Liver (tissue), 9 donors: Measurements from ENCODE around the gene TTC23. TPM values are rescaled to one million over a fixed set of nuclear protein-coding genes. Genes with fewer than 3 reads are reported as not detected.

Experiments
- DNase-seq: peaks from one replicate; pipeline ENCODE4 v3.0.0-alpha.2; 2017; ENCODE audit warnings: low spot score
- H3K27ac ChIP-seq, 2 donors: one replicate each; pipeline ENCODE4 v1.7.0; 2013; ENCODE audit warnings: inconsistent platforms in 2 of 2, low read length in 2 of 2, control low read depth in 1 of 2, low read depth in 1 of 2, mild to moderate bottlenecking in 1 of 2
- H3K27me3 ChIP-seq, 4 donors: one replicate each; pipeline versions ENCODE4 v1.6.1 to v1.7.0; 2013; ENCODE audit warnings: low read length in 3 of 4, inconsistent platforms in 1 of 4, mild to moderate bottlenecking in 1 of 4, moderate library complexity in 1 of 4; ENCODE audit not compliant: control insufficient read depth in 4 of 4, insufficient read depth in 4 of 4
- H3K36me3 ChIP-seq, 4 donors: one replicate each; pipeline versions ENCODE4 v1.6.1 to v1.7.0; 2013; ENCODE audit warnings: low read length in 3 of 4, mild to moderate bottlenecking in 3 of 4, low read depth in 1 of 4, moderate library complexity in 1 of 4; ENCODE audit not compliant: control insufficient read depth in 4 of 4, insufficient read depth in 3 of 4
- H3K4me1 ChIP-seq, 4 donors: one replicate each; pipeline versions ENCODE4 v1.6.1 to v1.7.0; 2013; ENCODE audit warnings: low read length in 3 of 4, mild to moderate bottlenecking in 3 of 4, moderate library complexity in 1 of 4; ENCODE audit not compliant: control insufficient read depth in 4 of 4, insufficient read depth in 4 of 4
- H3K4me3 ChIP-seq, 3 donors: one replicate each; pipeline versions ENCODE4 v1.6.1 to v1.7.0; 2013; ENCODE audit warnings: low read length in 3 of 3, control low read depth in 1 of 3, low read depth in 1 of 3, mild to moderate bottlenecking in 1 of 3
- H3K9ac ChIP-seq, 2 donors: one replicate each; pipeline ENCODE4 v1.7.0; 2013; ENCODE audit warnings: low read length in 2 of 2, mild to moderate bottlenecking in 2 of 2, moderate library complexity in 2 of 2, control low read depth in 1 of 2, low read depth in 1 of 2
- H3K9me3 ChIP-seq, 4 donors: one replicate each; pipeline versions ENCODE4 v1.6.1 to v1.7.0; 2013; ENCODE audit warnings: low read length in 3 of 4; ENCODE audit not compliant: control insufficient read depth in 4 of 4
- ATF3 ChIP-seq: IDR thresholded peaks from 2 replicates; pipeline ENCODE4 v1.6.1; 2016; ENCODE audit warnings: antibody characterized with exemption
- CTCF ChIP-seq: fragments of 150-350 bp; IDR thresholded peaks from 2 replicates; pipeline ENCODE4 v1.5.1; 2017; ENCODE audit warnings: improper control_type of control experiment, low read depth, low read length; ENCODE audit not compliant: missing input control
- EGR1 ChIP-seq, 2 donors: IDR thresholded peaks; 2 replicates each; pipeline ENCODE4 v1.6.1; 2016 to 2018; ENCODE audit warnings: antibody characterized with exemption in 2 of 2, low read depth in 2 of 2
- FOXA1 ChIP-seq: IDR thresholded peaks from 2 replicates; pipeline ENCODE4 v1.6.1; 2016; ENCODE audit warnings: antibody characterized with exemption
- FOXA2 ChIP-seq: IDR thresholded peaks from 2 replicates; pipeline ENCODE4 v1.6.1; 2016; ENCODE audit warnings: antibody characterized with exemption
- GABPA ChIP-seq, 2 donors: IDR thresholded peaks in 1 of 2; conservative IDR thresholded peaks in 1 of 2; 2 replicates each; pipeline ENCODE4 v1.6.1; 2016; ENCODE audit warnings: antibody characterized with exemption in 2 of 2, mild to moderate bottlenecking in 1 of 2, moderate library complexity in 1 of 2
- HNF4A ChIP-seq, 2 donors: conservative IDR thresholded peaks; 2 replicates each; pipeline ENCODE4 v1.6.1; 2016; ENCODE audit warnings: antibody characterized with exemption in 2 of 2, mild to moderate bottlenecking in 2 of 2
- HNF4G ChIP-seq: IDR thresholded peaks from 2 replicates; pipeline ENCODE4 v1.6.1; 2016; ENCODE audit warnings: antibody characterized with exemption
- JUND ChIP-seq, 2 donors: IDR thresholded peaks; 2 replicates each; pipeline ENCODE4 v1.6.1; 2016; ENCODE audit warnings: antibody characterized with exemption in 2 of 2
- MAX ChIP-seq: IDR thresholded peaks from 2 replicates; pipeline ENCODE4 v1.6.1; 2016; ENCODE audit warnings: antibody characterized with exemption
- NR2F2 ChIP-seq: IDR thresholded peaks from 2 replicates; pipeline ENCODE4 v1.6.1; 2016; ENCODE audit warnings: antibody characterized with exemption
- RAD21 ChIP-seq, 2 donors: IDR thresholded peaks; 2 replicates each; pipeline ENCODE4 v1.6.1; 2016; ENCODE audit warnings: antibody characterized with exemption in 2 of 2, mild to moderate bottlenecking in 2 of 2
- REST ChIP-seq: IDR thresholded peaks from 2 replicates; pipeline ENCODE4 v1.6.1; 2016; ENCODE audit warnings: antibody characterized with exemption, mild to moderate bottlenecking
- RXRA ChIP-seq, 2 donors: IDR thresholded peaks; 2 replicates each; pipeline ENCODE4 v1.6.1; 2017 to 2018; ENCODE audit warnings: antibody characterized with exemption in 2 of 2, mild to moderate bottlenecking in 1 of 2
- SP1 ChIP-seq: IDR thresholded peaks from 2 replicates; pipeline ENCODE4 v1.6.1; 2018; ENCODE audit warnings: antibody characterized with exemption, mild to moderate bottlenecking
- TAF1 ChIP-seq: conservative IDR thresholded peaks from 2 replicates; pipeline ENCODE4 v1.6.1; 2016; ENCODE audit warnings: antibody characterized with exemption, mild to moderate bottlenecking
- YY1 ChIP-seq: IDR thresholded peaks from 2 replicates; pipeline ENCODE4 v1.6.1; 2016; ENCODE audit warnings: antibody characterized with exemption, mild to moderate bottlenecking
- ZBTB33 ChIP-seq: IDR thresholded peaks from 2 replicates; pipeline ENCODE4 v1.6.1; 2016; ENCODE audit warnings: antibody characterized with exemption
- WGBS: extraction: QIAGEN DNeasy Blood & Tissue Kit; methylation state at CpG from one replicate; pipeline ENCODE4 v1.1.7; 2013; 5-methylcytosine and 5-hydroxymethylcytosine counted together
- polyA plus RNA-seq, 2 donors: library from polyadenylated mRNA; stranded (reverse) in 1 of 2; unstranded in 1 of 2; fragments of 200-250 nt in 1 of 2; fragments of >200 nt in 1 of 2; fragmentation: Nextera tagmentation in 1 of 2; extraction: Ambion mirVana in 1 of 2; gene quantifications; one replicate each; pipeline versions ENCODE4 v1.2.1 to v1.2.3, GENCODE V29; 2013 to 2015
- total RNA-seq, 2 donors: library from RNA; depleted of rRNA; stranded (reverse); fragments of >200 nt; gene quantifications; one replicate each; pipeline ENCODE4 v1.2.3, GENCODE V29; 2014
- donor health status: healthy.
- donor health status: healthy.
- donor health status: healthy.
- donor health status: healthy.
- donor health status: healthy.

The TTC23 gene
- total and polyA plus RNA-seq, 4 donors: 3.7 to 12.3 (median 7.2) TPM

- H3K4me1 ChIP-seq: no peaks in the 10 kb centered on the region
- H3K27me3 ChIP-seq: no peaks in the 10 kb centered on the region
- H3K9me3 ChIP-seq: no peaks in the 10 kb centered on the region
- DNase-seq: no peak
- no peak for TF ChIP-seq RAD21 (IDR thresholded peaks at IDR 0.05)
- no peak for TF ChIP-seq GABPA (IDR thresholded peaks at IDR 0.05 in 1 of 2, conservative IDR thresholded peaks at IDR 0.05 in 1 of 2)
- TF ChIP-seq CTCF: no peak
- no peak for TF ChIP-seq ATF3
- no peak for TF ChIP-seq JUND (IDR thresholded peaks at IDR 0.05)
- TF ChIP-seq NR2F2: no peak
- no peak for TF ChIP-seq YY1
- no peak for TF ChIP-seq HNF4A (conservative IDR thresholded peaks at IDR 0.05)
- TF ChIP-seq ZBTB33: no peak
- no peak for TF ChIP-seq MAX
- WGBS: 94% methylated on average over 2 of the region's 2 CpGs
- H3K27ac ChIP-seq: no peak overlapping the region
- H3K4me3 ChIP-seq: no peak overlapping the region
- H3K9ac ChIP-seq: no peak overlapping the region
- H3K36me3 ChIP-seq: peaks cover 0 to 5% (median 3%) of the 10 kb centered on the region in 4 donors
Measured at GRCh38 chr15:99177679-99178078, 71.7 kb downstream of the TTC23 start.

- H3K9ac ChIP-seq: no peak overlapping the region
- no peak overlapping the region for H3K4me3 ChIP-seq
- no peaks in the 10 kb centered on the region for H3K4me1 ChIP-seq
- 94% methylated on average over 2 of the region's 2 CpGs for WGBS
- H3K27me3 ChIP-seq: no peaks in the 10 kb centered on the region
- H3K27ac ChIP-seq: no peak overlapping the region
- H3K36me3 ChIP-seq: peaks cover 0 to 5% (median 3%) of the 10 kb centered on the region in 4 donors
- DNase-seq: no peak
- TF ChIP-seq HNF4G (no peak), RXRA (IDR thresholded peaks at IDR 0.05) (no peak), FOXA1 (no peak), JUND (IDR thresholded peaks at IDR 0.05) (no peak), ATF3 (no peak), TAF1 (no peak), SP1 (no peak), EGR1 (IDR thresholded peaks at IDR 0.05; ENCODE audit: low read depth in 2 of 2) (no peak), REST (no peak), GABPA (IDR thresholded peaks at IDR 0.05 in 1 of 2, conservative IDR thresholded peaks at IDR 0.05 in 1 of 2) (no peak), FOXA2 (no peak), CTCF (no peak), RAD21 (IDR thresholded peaks at IDR 0.05) (no peak), NR2F2 (no peak), ZBTB33 (no peak), MAX (no peak), YY1 (no peak), HNF4A (conservative IDR thresholded peaks at IDR 0.05) (no peak)
- no peaks in the 10 kb centered on the region for H3K9me3 ChIP-seq
Measured at GRCh38 chr15:99176757-99177156, 72.6 kb downstream of the TTC23 start.
